NCI-H2107 treated with DMSO at 0.1 percent for 48 hours (cell line): ENCODE data around the gene FKBP2.

Experiments used
- DNase-seq: peaks from one replicate; lab custom pipeline; 2025; ENCODE audit not compliant: unreplicated experiment; lab: John Stamatoyannopoulos, UW

The FKBP2 gene

DNA sequence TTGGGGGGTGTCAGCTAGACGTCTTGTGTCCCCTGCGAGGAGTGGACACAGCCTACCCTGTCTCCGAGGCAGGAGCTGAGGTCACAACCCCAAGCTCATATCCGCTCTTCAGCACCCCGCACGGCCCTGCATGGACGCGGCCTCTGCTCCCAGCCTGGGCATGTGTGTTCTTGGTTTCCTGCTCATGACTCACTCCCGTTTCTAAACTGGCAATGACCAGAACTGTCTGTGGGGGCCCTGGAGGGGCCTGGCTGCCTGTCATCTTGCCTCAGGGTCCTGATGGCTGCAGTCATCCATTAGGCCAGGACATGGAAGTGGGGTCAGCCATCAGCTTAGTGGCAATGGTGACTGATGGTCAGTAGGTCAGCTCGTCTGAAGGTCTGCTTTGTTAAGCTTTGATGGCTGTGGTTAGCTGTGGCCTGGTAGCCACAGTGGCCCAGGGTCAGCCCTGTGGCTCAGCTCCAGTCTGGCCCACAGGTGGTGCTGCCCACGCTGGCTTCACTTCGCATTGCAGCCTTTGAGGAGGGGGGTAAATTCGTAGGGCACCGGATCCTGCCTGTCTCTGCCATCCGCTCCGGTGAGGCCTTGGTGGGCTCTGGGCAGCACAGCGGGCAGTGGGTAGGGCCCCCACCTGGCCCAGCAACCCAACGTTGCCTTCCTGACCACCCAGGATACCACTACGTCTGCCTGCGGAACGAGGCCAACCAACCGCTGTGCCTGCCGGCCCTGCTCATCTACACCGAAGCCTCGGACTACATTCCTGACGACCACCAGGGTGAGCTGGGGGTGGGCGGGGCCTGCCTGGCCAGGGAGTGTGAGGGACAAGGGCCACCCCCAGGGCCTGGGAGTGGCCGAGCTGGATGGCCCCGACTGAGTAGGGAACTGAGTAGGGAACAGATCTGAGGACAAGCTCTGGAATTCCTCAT, 22.4 kb downstream of the FKBP2 start:
- no peak for DNase-seq

DNA sequence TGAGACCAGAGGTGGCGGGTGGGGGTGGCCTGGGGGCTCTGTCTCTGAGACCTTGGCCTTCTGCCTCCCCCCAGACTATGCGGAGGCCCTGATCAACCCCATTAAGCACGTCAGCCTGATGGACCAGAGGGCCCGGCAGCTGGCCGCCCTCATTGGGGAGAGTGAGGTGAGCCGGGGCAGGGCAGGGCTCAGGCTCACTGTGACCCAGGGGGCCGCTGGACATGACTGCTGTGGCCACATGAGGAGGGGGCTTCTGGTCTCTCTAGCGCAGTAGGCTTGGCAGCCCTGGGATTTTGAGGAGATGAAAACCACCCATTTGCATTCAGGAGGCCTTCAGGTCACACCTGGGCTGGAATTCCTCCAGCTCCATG, 23.0 kb downstream of the FKBP2 start:
- DNase-seq = no peak

DNA sequence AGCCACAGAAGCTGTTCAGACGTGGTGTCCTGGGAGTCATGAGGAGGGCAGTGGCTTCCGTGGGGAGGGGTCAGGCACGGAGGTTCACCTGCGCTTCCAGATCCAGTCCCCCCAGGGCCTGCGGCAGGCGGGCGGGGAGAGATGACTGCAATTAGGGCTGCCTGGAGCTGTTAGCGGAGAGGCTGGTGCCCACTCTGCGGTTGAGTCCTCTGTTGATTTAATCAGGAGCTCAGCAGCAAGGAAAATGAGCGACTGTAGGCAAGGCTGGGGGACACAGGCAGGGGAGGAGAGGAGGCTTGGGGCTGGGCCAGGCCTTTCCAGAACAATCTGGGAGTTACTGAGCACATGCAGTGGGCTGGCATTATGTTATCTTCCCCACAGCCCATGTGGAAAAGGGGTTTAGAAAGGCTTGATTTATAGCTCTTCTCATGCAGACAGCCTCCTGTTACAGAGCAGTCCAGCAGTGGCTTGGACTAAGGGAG, 23.5 kb downstream of the FKBP2 start:
- DNase-seq = peak; percentile 51

DNA sequence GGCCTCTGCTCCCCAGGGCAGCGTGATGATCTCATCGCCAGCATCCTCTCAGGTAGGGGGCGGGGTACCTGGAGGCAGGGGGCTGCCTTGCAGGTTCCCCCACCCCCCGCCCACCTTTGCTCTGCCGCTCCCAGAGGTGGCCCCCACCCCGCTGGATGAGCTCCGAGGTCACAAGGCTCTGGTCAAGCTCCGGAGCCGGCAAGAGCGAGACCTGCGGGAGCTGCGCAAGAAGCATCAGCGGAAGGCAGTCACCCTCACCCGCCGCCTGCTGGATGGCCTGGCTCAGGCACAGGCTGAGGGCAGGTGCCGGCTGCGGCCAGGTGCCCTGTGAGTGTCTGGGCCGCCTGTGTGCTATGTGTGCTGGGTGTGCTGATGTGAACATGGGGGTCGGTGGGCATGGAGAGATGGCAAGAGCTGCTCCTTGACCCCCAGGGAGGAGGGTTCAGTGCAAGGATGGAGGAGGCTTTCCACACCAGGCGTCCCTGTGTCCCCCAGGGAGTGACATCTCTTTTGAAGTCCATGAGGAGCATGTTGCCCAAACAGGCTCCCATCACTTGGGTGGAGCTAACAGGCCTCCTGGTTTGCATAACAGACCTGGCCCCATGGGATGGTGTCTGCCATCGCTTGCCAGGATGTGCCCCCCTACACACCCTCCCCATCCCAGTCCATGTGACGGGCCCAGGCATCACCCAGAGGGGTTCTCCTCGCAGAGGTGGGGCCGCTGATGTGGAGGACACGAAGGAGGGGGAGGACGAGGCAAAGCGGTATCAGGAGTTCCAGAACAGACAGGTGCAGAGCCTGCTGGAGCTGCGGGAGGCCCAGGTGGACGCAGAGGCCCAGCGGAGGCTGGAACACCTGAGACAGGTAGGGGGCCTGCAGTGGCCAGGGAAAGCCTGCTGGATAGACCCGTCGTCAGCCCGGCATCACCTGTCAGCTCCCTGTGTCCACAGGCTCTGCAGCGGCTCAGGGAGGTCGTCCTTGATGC, 24.6 kb downstream of the FKBP2 start:
- no peak for DNase-seq

DNA sequence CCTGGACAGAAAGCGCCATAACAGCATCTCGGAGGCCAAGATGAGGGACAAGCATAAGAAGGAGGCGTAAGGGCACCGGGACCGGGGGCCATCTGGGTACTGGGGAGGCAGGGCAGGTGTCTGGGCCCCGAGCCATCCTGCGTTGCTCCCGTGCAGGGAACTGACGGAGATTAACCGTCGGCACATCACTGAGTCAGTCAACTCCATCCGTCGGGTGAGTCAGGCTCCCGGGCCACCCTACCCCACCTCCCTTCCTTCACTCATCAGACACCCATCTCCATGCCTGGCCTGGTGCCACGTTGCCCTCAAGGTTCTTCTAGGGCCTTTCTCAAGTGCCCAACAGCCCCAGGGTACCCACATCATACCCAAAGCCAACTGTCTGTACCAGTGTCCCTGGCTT, 25.4 kb downstream of the FKBP2 start:
- no peak for DNase-seq

DNA sequence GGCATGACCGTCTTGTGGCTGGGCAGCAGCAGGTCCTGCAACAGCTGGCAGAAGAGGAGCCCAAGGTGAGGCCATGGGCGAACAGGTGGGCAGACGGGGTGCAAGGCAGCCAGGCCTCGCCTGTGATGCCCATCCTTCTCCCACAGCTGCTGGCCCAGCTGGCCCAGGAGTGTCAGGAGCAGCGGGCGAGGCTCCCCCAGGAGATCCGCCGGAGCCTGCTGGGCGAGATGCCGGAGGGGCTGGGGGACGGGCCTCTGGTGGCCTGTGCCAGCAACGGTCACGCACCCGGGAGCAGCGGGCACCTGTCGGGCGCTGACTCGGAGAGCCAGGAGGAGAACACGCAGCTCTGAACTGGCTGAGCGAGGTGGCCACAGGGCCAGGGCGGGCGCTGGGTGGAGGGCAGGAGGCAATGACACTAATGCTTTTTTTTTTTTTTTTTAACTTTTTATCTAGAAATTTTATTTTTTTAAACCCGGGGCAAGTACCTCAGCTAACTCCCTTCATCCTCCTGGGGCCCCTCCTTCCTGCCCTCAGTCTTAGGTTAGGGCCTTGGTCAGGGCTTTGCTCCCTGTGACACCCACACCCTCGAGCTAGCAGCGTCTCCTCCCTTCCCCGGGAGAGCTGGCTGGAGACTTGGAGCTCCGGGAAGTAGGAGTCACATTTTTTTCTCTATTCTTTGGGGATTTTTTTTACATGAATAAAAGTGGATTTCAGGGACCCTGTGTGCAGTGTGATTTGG, 26.5 kb downstream of the FKBP2 start:
- DNase-seq = no peak

DNA sequence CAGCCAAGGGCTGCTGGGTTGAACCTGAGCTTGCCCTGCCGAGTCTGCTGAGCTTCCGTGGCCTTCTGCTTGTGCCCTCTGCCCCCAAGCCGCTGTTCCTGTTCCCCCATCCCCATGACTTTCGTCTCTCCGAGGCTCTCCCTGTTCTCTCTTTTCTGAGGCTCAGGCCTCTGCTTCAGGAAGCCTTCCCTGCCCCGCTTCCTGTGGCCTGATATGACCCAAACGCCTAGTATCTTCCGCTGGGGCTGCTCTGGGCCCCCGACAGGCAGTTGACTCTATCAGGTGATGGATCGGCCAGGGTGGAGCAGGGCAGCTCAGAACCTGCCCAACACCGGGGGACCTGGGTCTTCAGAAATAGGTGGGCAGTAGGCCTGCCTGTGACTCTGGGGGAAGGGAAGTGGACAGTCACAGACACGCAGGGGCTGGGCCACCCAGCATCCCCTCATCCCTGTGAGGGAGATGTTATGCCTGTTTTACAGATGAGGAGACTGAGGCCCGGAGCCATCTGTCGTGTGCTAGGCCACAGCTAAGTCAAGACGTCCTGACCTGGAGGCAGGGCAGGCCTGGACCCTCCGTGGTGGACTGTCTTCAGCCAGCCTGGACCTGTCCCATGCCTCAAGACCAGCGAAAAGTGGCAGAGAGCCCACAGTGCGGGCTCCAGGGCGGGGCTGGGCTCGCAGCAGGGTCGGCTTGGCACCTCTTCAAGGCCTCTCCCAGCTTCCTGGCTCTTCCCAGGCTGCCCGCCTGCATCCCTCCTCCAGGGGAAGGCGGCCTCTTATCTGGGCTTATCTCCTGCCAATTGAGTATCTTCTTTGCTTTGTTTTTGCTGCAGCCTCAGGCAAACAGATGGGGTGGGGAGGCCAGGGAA, 27.4 kb downstream of the FKBP2 start:
- no peak for DNase-seq

DNA sequence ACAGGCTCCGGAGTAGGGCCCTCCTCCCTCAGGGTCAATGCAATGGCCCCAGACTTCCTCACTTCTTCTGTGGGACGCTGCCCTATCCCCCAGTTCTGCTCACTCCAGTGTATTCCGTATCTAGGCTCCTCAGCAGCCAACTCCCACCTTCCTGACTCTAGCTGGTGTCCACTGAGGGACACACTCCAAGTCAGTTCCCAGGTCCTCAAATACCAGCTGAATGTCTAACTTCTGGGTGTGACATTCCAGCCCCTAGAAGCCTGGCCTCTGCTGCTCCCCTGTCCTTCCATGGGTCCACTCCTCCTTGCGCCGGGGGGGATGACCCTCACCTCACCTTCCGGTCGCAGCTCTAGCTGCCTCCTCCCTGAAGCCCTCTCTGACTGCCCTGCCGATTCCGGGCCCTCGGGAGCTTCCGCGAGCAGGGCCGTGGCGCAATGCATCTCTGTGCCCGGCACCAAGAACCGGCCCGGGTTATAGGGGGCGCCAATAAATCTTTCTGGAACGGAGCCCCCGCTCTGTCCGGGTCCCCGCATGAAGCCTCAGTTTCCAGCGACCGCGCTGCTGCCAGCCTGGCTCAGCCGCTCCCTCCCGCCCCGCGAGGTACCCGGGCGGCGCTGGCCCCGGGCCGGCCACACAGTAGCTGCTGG, 28.1 kb downstream of the FKBP2 start:
- no peak for DNase-seq

DNA sequence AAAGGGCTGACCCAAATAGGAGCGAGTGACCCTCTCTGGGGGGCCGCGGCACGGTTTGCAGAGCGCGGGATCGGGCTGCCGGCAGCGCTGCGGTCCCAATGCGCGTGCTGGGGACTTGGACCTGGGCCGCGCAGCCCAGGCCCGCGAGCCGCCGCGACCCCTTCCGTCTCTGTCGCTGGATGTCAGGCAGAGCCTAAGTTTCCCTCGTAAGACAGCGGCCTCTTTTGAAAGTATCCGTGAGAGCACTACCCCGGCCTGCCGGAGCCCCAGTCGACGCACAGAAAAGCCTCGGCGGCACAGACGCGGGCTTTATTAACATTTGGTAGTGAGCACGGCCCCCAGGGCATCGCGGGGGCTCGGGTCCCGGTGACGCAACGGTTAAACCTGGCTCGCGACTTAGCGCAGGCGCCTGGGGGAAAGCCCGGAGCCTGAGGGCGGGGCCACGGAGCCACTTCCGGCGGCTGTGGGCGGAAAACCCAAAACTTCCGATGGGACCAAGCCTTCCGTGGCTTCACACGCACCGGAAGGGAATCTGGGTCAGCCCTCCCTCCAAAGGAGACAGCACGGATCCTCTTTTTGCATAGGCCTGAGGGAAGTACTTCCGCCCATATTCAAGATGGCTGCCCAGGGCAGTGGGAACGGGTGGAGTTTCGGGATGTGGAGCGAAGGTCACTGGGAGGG, 28.8 kb downstream of the FKBP2 start:
- DNase-seq = peak; percentile 97

DNA sequence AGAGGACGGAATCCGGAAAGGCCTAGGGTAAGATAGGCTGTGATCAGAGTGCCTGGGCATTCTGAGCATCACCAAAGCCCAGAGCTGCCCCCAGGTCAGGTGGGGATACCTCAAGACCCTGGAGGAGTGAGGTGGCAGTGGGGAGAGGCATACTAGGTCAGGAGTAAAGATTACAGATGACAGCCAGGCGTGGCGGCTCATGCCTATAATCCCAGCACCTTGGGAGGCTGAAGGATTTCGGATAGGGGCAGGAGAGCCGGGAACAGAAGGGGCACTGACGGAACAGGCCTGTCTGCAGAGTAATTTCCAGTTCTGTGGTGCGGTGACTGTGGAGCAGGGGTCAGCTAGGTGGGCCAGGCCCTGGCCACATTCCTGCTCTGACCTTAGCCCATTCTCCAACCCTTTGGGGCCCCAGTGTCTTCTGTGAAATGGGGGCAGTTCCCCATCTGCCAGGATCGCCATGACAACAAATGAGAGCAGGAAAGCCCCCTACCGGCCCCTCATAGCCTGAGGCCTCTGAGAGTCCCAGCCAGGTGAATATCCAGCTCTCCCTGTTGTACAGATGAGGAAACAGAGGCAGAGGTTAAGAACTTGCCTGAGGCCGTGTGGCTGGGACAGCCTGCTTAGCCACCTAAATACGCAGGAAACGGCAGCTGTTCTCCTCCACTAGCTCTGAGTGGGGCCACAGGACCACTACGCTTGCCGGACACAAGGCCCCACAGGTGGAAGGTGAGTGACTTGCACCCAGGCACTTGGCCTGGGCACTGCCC, 34.3 kb downstream of the FKBP2 start:
- DNase-seq = no peak

DNA sequence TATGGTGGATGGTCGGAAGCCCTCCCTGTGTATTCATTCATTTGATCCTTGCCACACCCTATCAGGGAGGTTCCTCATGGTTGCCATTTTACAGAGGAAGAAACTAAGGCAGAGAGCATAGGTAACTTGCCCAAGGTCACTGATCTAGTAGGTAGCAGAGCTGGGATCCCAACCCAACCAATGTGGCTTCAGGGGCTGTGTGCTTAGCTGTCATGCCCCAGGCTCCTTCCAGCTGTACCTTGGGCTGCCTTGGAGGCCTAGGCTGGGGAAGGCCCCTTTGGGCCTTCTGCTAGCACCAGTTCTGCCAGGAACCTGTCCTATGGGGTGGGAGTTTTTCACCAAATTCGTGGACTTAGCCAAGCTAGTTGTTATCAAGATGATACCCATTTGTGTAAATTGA, 34.9 kb downstream of the FKBP2 start:
- no peak for DNase-seq

DNA sequence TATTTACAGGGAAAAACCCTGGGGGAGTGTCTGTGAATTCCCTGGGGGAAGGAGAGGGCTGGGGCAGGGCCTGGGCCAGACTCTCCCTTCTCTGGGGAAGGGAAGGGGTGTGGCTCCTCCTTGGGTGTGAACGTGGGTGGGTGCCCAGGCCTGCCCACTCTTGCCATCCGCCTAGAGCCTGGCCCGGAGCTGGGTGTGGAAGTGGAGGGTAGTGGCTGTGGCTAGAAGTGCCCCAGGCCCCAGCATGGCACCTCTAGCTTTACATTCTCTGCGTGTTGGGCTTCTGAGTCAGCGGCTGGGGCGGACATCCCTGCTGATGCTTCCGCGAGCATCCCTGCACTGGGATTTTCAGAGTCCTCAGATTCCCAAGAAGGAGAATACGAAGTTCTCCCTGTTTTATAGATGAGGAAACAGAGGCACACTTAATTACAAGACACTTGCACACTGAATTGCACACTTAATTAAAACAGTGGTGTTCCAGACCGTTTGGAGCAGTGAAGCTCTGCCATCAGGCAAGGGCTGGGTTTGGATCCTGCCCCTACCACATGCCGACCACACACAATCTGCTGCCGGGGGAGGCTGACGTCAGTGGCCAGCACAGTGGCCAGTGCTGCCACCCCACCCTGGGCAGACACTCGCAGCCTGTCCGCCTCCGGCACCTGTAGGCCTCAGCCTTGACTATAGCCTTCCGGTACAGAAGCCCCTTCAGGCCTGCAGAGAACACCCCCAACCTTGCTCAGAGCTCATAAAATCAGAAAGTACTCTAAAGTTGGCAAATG, 35.9 kb downstream of the FKBP2 start:
- DNase-seq = no peak

DNA sequence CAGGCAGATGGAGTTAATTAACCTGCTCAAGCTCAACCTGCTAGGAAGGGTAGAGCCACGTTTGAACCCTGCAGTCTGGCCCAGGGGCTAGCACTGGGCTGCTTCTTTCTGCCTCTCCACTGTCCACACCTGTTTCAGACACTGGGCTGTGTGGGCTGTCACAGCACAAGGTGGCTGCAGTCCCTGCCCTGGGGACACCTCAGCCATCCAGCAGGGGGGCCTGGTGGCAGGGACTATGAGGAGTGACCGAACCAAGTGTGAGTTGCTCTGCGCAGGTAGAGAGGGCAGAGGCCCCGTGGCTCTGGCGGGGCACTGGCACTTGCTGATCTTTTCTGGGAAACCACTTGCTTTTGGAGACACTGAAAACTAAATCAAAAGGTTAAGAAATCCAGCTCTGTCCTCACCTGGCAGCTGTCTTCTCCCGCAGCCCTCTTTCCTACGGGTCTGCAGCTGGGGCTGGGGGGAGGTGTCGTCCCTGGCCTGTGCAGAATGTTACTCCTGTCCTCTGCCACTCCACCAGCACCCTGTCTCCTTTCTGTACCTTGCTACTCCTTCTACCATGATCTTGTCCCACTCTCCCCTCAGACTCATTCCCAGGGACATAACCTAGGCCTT, 37.8 kb downstream of the FKBP2 start:
- DNase-seq = no peak

DNA sequence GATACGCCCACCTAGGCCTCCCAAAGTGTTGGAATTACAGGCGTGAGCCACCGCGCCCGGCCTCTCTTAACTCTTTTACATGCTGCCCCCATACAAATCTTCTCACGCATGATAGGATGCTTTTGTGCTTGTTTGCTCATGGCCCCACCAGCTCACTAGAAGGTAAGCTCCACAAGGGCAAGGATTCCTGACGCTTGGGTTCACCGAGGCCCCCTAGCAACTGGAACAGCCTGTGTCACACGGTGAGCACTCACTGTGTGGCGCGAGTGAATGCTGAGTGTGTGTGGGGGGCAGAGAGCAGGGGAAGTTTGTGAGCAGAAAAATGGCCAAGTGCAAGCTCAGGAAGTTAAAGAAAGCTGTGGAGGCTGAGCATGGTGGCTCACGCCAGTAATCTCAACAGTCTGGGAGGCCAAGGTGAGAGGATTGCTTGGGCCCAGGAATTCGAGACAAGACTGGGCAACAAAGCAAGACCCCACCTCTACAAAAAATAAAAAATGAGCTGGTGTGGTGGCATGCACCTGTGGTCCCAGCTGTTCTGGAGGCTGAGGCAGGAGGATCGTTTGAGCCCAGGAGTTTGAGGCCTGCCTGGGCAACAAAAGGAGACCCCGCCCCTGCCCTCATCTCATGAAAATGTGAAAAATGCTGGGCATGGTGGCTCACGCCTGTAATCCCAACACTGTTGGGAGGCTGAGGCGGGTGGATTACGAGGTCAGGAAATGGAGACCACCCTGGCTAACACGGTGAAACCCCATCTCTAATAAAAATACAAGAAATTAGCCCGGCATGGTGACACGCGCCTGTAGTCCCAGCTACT, 41.3 kb downstream of the FKBP2 start:
- no peak for DNase-seq

DNA sequence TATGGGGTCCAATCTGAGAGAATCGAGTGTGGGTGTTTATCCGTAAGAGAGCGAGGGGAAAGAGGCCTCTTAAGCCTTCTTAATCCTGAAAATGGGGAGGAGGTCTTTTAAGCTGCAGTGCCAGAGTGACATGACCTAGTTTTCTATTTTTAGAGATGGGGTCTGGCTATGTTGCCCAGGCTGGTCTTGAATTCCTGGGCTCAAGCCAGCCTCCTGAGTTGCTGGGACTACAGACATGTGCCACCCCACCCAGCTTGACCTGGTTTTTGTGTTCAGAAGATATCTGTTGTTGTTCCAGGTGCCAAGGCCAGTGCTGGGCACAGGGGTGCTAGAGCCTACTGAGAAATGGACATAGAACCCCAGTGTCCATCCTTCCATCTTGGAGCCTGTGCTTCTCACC, 42.2 kb downstream of the FKBP2 start:
- no peak for DNase-seq
